OCI-LY1 (cell line): ENCODE results near the gene MACROH2A2.

Experiments used
- H2AFZ ChIP-seq: fragments of 200-600 bp; sonication (generic), shearing (Covaris generic); 2 replicates; pipeline ENCODE4 v1.6.0; 2014; ENCODE audit warnings: antibody characterized with exemption, mild to moderate bottlenecking, low read length
- H3F3A ChIP-seq: fragments of 200-600 bp; sonication (generic), shearing (Covaris generic); 2 replicates; pipeline ENCODE4 v1.6.0; 2014; ENCODE audit warnings: mild to moderate bottlenecking, antibody characterized with exemption, low read length, moderate library complexity; ENCODE audit not compliant: insufficient read depth
- H3K27ac ChIP-seq: fragments of 200-600 bp; sonication (generic); 2 replicates; pipeline ENCODE4 v1.5.1; 2014; ENCODE audit warnings: low read length, mixed run types, mild to moderate bottlenecking, low read depth; ENCODE audit not compliant: poor library complexity, severe bottlenecking
- H3K27me3 ChIP-seq: fragments of 200-600 bp; sonication (generic); 2 replicates; pipeline ENCODE4 v1.6.0; 2014; ENCODE audit warnings: antibody characterized with exemption, mild to moderate bottlenecking, low read length, moderate library complexity; ENCODE audit not compliant: insufficient read depth
- H3K36me3 ChIP-seq: fragments of 200-600 bp; sonication (generic); 2 replicates; pipeline ENCODE4 v1.6.1; 2014; ENCODE audit warnings: mild to moderate bottlenecking, antibody characterized with exemption, low read length, moderate library complexity, mixed read lengths; ENCODE audit not compliant: insufficient read depth
- H3K4me1 ChIP-seq: fragments of 200-600 bp; sonication (generic); 2 replicates; pipeline ENCODE4 v1.5.1; 2014; ENCODE audit warnings: mild to moderate bottlenecking, low read length, moderate library complexity; ENCODE audit not compliant: insufficient read depth, severe bottlenecking
- H3K4me2 ChIP-seq: fragments of 200-600 bp; sonication (generic), shearing (Covaris generic); 2 replicates; pipeline ENCODE4 v1.6.1; 2014; ENCODE audit warnings: low read length
- H3K4me3 ChIP-seq: fragments of 200-600 bp; sonication (generic); 2 replicates; pipeline ENCODE4 v1.5.1; 2014; ENCODE audit warnings: low read length, low read depth, mild to moderate bottlenecking, mixed read lengths; ENCODE audit not compliant: poor library complexity, severe bottlenecking
- H3K79me2 ChIP-seq: fragments of 200-600 bp; shearing (Covaris generic); 2 replicates; pipeline ENCODE4 v1.6.1; 2016; ENCODE audit warnings: mixed run types, low read length, mixed read lengths; ENCODE audit not compliant: insufficient read depth
- H3K9ac ChIP-seq: fragments of 200-600 bp; sonication (generic), shearing (Covaris generic); 2 replicates; pipeline ENCODE4 v1.6.1; 2014; ENCODE audit warnings: mild to moderate bottlenecking, low read length, mixed read lengths
- H3K9me2 ChIP-seq: fragments of 200-600 bp; sonication (generic), shearing (Covaris generic); 2 replicates; pipeline ENCODE4 v1.6.1; 2014; ENCODE audit warnings: low read depth, mild to moderate bottlenecking, low read length, mixed read lengths
- H3K9me3 ChIP-seq: fragments of 200-600 bp; shearing (Covaris generic); 2 replicates; pipeline ENCODE4 v1.6.1; 2014; ENCODE audit warnings: low read length, mixed read lengths
- H4K20me1 ChIP-seq: fragments of 200-600 bp; sonication (generic), shearing (Covaris generic); 2 replicates; pipeline ENCODE4 v1.6.0; 2016; ENCODE audit warnings: mild to moderate bottlenecking, low read length; ENCODE audit not compliant: insufficient read depth
- EZH2 ChIP-seq: fragments of 200-600 bp; sonication (generic), shearing (Covaris generic); IDR thresholded peaks from 2 replicates; pipeline ENCODE4 v1.8.0; 2017; ENCODE audit warnings: borderline replicate concordance, mixed run types, mild to moderate bottlenecking, antibody characterized with exemption, low read length, moderate library complexity, mixed read lengths
- TF ChIP-seq, protein P1 (sequence below): fragments of 200-600 bp; sonication (generic), shearing (Covaris generic); IDR thresholded peaks from 2 replicates; pipeline ENCODE4 v1.5.1; 2017; ENCODE audit warnings: mild to moderate bottlenecking, antibody characterized with exemption, low read length, moderate library complexity, mixed read lengths

MACROH2A2 gene

DNA sequence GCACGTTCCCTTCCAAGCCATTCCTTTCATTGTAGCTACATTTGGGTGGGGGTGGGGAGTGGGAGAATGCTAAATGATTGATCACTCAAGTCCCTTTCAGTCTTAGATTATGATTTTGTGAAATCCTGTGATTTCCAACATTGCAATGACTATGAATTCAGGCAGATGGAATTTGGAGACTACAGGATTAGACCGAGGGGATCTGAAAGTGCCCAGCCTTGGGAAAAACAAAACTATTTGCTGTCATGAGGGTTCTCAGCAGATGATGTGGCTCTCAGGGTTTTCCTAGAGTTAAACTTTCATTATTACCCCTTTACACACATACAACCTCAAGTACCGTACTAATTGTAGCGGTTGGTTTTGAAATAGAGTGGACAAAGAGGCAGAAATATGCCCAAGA lies 4.7 kb downstream of the MACROH2A2 start:
- H4K20me1 ChIP-seq: no peaks in the 10 kb centered on the region
- H3K4me3 ChIP-seq: no peak overlapping the region
- no peaks in the 10 kb centered on the region for H3K9me3 ChIP-seq
- no peaks in the 10 kb centered on the region for H3K79me2 ChIP-seq
- H3K4me2 ChIP-seq: no peak overlapping the region
- no peaks in the 10 kb centered on the region for H3K36me3 ChIP-seq
- no peaks in the 10 kb centered on the region for H3K27me3 ChIP-seq
- H3K9me2 ChIP-seq: no peaks in the 10 kb centered on the region
- no peak overlapping the region for H2AFZ ChIP-seq
- H3K4me1 ChIP-seq: no peaks in the 10 kb centered on the region
- no peaks in the 10 kb centered on the region for H3F3A ChIP-seq
- no peak for TF ChIP-seq EZH2
- TF ChIP-seq, protein P1, sequence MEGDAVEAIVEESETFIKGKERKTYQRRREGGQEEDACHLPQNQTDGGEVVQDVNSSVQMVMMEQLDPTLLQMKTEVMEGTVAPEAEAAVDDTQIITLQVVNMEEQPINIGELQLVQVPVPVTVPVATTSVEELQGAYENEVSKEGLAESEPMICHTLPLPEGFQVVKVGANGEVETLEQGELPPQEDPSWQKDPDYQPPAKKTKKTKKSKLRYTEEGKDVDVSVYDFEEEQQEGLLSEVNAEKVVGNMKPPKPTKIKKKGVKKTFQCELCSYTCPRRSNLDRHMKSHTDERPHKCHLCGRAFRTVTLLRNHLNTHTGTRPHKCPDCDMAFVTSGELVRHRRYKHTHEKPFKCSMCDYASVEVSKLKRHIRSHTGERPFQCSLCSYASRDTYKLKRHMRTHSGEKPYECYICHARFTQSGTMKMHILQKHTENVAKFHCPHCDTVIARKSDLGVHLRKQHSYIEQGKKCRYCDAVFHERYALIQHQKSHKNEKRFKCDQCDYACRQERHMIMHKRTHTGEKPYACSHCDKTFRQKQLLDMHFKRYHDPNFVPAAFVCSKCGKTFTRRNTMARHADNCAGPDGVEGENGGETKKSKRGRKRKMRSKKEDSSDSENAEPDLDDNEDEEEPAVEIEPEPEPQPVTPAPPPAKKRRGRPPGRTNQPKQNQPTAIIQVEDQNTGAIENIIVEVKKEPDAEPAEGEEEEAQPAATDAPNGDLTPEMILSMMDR: no peak
- no peak overlapping the region for H3K27ac ChIP-seq
- no peak overlapping the region for H3K9ac ChIP-seq

DNA sequence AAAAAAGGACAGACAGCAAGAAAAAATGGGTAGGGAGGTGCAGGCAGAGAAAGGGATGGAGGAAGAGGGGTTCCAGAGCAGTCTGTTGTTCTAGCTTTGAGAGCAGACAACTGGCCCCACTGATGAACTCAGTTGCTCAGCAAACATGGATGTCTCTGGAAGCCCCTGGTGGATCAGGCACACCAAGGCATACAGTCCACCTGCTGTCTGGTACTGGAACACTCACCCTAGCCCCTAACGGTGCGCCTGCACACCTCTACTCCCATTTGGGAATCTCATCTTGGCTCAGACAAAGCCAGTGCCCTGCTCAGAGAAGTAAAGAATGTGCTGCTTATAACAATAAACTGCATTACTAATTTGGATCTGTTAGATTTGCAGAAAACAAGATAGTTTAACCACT lies 7.7 kb downstream of the MACROH2A2 start:
- no peaks in the 10 kb centered on the region for H3K27me3 ChIP-seq
- H3K9ac ChIP-seq: no peak overlapping the region
- no peak overlapping the region for H3K4me2 ChIP-seq
- no peak overlapping the region for H3K4me3 ChIP-seq
- no peaks in the 10 kb centered on the region for H3K79me2 ChIP-seq
- no peaks in the 10 kb centered on the region for H3K9me3 ChIP-seq
- H3K4me1 ChIP-seq: no peaks in the 10 kb centered on the region
- H3K36me3 ChIP-seq: no peaks in the 10 kb centered on the region
- no peaks in the 10 kb centered on the region for H3F3A ChIP-seq
- TF ChIP-seq EZH2: no peak
- TF ChIP-seq, protein P1: no peak
- H4K20me1 ChIP-seq: no peaks in the 10 kb centered on the region
- H3K27ac ChIP-seq: no peak overlapping the region
- H2AFZ ChIP-seq: no peak overlapping the region
- H3K9me2 ChIP-seq: no peaks in the 10 kb centered on the region

DNA sequence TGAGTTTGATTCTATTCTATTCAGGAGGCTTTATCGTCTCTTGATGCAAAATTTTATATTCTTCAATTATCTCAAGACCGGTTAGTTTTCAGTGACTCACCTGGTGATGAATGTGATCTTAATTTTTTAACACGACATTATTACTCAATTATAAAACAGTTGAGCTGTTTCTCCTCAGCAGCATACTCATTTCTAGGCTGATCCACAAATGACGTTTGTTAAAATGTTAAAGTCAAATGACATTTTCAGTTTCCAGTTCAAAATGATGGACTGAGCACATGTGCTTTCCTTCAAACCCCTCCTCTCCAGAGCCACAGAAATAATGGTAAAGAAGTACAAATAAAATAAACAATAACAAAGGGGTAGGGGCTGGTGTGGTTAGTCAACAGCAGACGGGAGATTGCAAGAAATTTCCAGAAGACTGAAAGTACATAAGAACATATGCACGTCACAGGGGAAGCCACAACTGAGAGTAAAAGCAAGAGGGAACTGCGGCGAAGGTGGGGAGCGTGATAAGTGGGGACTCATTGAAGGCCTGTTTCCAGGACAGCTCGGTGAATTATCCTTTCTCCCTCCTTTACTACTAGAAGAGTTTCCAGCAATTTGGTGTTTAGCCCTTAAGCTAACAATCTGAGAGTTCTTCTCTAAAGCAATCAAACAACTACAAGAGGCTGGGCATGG lies 10.9 kb downstream of the MACROH2A2 start:
- H3K27ac ChIP-seq: no peak overlapping the region
- no peaks in the 10 kb centered on the region for H3F3A ChIP-seq
- H3K4me2 ChIP-seq: no peak overlapping the region
- no peaks in the 10 kb centered on the region for H3K4me1 ChIP-seq
- TF ChIP-seq, protein P1: no peak
- TF ChIP-seq EZH2: no peak
- H3K4me3 ChIP-seq: no peak overlapping the region
- no peaks in the 10 kb centered on the region for H3K27me3 ChIP-seq
- H3K79me2 ChIP-seq: no peaks in the 10 kb centered on the region
- H3K36me3 ChIP-seq: no peaks in the 10 kb centered on the region
- no peak overlapping the region for H2AFZ ChIP-seq
- H3K9me3 ChIP-seq: no peaks in the 10 kb centered on the region
- no peaks in the 10 kb centered on the region for H3K9me2 ChIP-seq
- no peaks in the 10 kb centered on the region for H4K20me1 ChIP-seq
- H3K9ac ChIP-seq: no peak overlapping the region
